HG02840 (cell line): ENCODE measurements around the gene C22orf42.
"Not testable (repeated sequence)": the region's sequence is repeated elsewhere in the genome, so short reads cannot be mapped to it uniquely, and the experiment has no call there.

ENCODE experiments used
- ATAC-seq: cut with Tn5 transposase; IDR thresholded peaks from one replicate; pipeline ENCODE4 v1.9.1; 2021; ENCODE audit warnings: mild to moderate bottlenecking, moderate library complexity, moderate number of reproducible peaks; ENCODE audit not compliant: unreplicated experiment, low FRiP score

C22orf42 gene

DNA sequence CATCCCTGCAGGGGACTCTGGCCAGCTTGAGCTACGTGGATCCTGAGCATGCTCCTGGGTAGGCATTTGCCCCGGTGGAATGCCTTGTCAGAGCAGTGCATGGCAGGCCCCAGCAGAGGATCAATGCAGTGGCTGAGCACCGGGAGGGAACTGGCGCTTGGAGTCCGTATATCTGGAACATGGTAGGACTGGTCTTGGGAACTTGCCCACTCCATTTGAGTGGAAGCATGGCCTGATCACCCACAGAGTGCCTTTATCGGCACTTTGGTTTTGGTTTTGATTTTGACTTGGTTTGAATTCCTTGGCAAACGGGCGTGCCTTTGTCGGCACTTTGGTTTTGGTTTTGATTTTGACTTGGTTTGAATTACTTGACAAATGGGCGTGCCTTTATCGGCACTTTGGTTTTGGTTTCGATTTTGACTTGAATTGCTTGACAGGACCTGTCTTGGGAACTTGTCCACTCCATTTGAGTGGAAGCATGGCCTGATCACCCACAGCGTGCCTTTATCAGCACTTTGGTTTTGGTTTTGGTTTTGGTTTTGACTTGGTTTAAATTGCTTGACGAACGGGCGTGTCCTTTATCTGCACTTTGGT is 21.3 kb downstream of the C22orf42 start:
- not testable (repeated sequence) for ATAC-seq

DNA sequence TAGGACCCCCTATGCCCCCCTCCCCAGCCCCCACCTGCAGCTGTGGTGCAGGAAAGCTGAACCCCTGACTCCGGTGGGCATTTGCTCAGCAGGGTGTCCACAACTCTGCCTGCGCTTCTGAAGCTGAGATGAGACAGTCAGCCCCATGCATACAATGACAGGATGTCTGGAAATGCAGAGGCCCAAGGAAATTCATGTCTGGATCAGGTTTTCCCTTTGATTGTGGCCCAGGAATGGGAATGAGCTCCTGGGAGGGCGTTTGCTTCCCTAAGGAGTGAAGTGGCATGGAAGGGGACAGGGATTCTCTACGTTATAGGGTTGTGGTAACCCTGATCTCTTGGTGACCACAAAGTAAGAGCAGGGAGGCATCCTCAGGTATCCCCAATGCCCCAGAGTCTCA is 22.2 kb downstream of the C22orf42 start:
- not testable (repeated sequence) for ATAC-seq

- ATAC-seq: not testable (repeated sequence)
Observed at GRCh38 chr22:32135958-32136357, 23.1 kb downstream of the C22orf42 start.

DNA sequence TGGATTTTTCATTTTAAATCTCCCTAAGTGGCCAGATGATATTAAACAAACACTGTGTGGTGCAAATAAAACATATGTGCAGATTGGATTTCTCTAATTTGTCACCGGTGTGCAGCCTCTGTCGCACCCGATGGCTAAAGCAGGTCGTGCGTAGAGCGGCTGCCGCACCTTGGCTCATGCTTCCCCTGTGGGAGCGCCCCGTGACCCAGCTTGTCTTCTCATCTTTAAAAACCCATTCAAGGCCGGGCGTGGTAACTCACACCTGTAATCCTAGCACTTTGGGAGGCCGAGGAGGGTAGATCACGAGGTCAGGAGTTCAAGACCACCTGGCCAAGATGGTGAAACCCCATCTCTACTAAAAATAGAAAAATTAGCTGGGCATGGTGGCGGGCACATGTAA is 24.3 kb downstream of the C22orf42 start:
- ATAC-seq: not testable (repeated sequence)

DNA sequence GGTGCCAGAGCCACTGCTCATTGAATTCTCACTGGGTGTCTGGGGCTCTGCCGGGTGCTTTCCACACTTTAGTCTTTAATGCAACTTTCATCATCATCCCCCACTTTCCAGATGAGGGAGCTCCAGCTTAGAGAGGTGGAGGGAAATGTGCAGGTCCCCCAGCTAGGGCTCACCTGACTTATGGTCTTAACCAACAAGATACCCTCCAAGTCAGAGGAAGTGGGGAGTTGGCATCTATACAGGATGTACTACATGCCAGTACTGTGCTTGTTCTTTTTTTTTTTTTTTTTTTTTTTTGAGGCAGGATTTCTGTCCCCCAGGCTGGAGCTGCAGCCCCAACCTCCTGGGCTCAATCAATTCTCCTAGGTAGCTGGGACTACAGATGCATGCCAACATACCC is 26.3 kb downstream of the C22orf42 start:
- no peak for ATAC-seq

GRCh38 chr22:32132126-32132525 is 27.0 kb downstream of the C22orf42 start:
- no peak for ATAC-seq

GRCh38 chr22:32130464-32130863 is 28.6 kb downstream of the C22orf42 start:
- ATAC-seq: no peak

GRCh38 chr22:32127904-32128303 is 31.2 kb downstream of the C22orf42 start:
- no peak for ATAC-seq

- ATAC-seq: no peak
Observed at GRCh38 chr22:32123657-32124056, 35.4 kb downstream of the C22orf42 start.

GRCh38 chr22:32122899-32123298 is 36.2 kb downstream of the C22orf42 start:
- no peak for ATAC-seq

GRCh38 chr22:32120603-32121002 is 38.5 kb downstream of the C22orf42 start:
- ATAC-seq: no peak

DNA sequence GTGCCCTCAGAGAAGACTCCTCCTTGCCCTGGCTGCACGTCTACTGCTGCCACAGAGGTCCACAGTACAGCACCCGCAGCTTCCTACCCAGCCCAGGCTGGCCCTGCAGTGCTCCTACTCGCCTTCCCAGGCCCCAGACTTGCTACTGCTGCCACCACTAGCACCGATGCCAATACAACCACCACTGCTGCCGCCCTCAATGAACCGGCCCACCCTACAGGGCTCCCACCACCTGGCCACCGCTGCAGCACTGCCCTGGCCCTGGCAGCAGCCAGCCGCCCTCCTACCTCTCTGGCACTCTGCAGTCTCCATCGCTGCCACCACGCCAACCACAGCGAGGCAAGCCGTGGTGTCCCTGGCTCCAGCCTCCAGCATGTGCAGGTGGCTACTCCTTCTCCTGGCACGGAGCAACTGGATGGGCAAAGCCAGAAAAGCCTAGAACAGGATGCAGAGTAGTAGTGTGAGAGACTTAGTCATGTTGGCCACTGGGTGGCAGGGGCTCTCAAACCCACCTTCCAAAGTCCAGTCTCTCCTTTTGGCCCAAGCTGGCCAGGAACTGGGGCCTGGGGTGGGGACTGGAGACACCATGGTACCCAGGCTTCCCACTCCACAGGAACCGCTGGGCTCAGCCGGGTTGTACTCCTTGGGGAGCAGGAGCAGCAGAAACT is 39.4 kb downstream of the C22orf42 start:
- no peak for ATAC-seq

- no peak for ATAC-seq
Observed at GRCh38 chr22:32112380-32112779, 46.7 kb downstream of the C22orf42 start.

- no peak for ATAC-seq
Observed at GRCh38 chr22:32106930-32107329, 52.2 kb downstream of the C22orf42 start.

DNA sequence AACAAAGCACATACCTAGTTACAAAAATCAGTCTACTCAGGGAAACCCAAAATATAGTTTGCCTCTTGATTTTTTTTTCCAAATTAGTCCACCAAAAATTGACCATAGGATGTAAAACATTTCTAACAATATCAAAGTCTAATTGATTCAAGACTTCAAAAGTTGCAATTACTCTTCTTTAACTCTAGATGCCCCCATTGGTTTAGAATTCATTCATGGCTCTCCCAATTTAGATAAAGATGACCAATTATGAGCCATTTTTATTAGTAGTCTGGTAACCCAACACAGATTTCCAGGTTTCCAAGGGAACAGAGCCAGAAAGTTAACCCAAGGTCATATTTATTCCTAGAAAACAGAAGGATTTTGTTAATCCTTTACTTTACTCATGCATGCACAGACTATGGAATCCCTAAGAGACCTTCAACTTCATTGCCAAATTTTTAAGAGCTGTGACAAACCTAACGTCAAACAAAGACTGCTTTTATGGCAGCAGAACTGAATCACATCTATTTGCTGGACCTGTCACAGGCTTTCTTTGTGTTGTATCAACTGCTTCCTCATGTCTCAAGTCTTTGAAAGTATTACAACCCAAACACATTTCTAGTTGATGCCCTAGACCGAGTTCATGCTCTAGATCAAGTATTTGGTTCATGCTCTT is 55.3 kb downstream of the C22orf42 start:
- ATAC-seq: no peak

- ATAC-seq: no peak
Observed at GRCh38 chr22:32100711-32101110, 58.4 kb downstream of the C22orf42 start.
